GM18858 (cell line): ENCODE data around the gene BCAR3.
"Not testable (repeated sequence)": the region's sequence is repeated elsewhere in the genome, so short reads cannot be mapped to it uniquely, and the experiment has no call there.

Experiments
- ATAC-seq: cut with Tn5 transposase; IDR thresholded peaks from one replicate; pipeline ENCODE4 v1.9.1; 2021; ENCODE audit not compliant: unreplicated experiment

The BCAR3 gene

GRCh38 chr1:93554883-93555872 lies 126.5 kb downstream of the BCAR3 start:
- ATAC-seq, result no peak

- not testable (repeated sequence) for ATAC-seq
Observed at GRCh38 chr1:93553886-93554490, 127.6 kb downstream of the BCAR3 start.

- ATAC-seq, result no peak
Observed at GRCh38 chr1:93552741-93553455, 128.7 kb downstream of the BCAR3 start.

- ATAC-seq, result no peak
Observed at GRCh38 chr1:93549811-93550210, 131.8 kb downstream of the BCAR3 start.

- no peak for ATAC-seq
Observed at GRCh38 chr1:93549131-93549530, 132.5 kb downstream of the BCAR3 start.

GRCh38 chr1:93546162-93546863 lies 135.3 kb downstream of the BCAR3 start:
- no peak for ATAC-seq

- no peak for ATAC-seq
Observed at GRCh38 chr1:93542398-93542797, 139.2 kb downstream of the BCAR3 start.

- no peak for ATAC-seq
Observed at GRCh38 chr1:93541045-93541444, 140.6 kb downstream of the BCAR3 start.

GRCh38 chr1:93537924-93538323 lies 143.7 kb downstream of the BCAR3 start:
- ATAC-seq, result no peak

- ATAC-seq, result no peak
Observed at GRCh38 chr1:93537396-93537795, 144.2 kb downstream of the BCAR3 start.

GRCh38 chr1:93533677-93534076 lies 148.0 kb downstream of the BCAR3 start:
- no peak for ATAC-seq

- ATAC-seq, result no peak
Observed at GRCh38 chr1:93532780-93533378, 148.8 kb downstream of the BCAR3 start.

- ATAC-seq, result no peak
Observed at GRCh38 chr1:93531193-93531592, 150.4 kb downstream of the BCAR3 start.

GRCh38 chr1:93528412-93528811 lies 153.2 kb downstream of the BCAR3 start:
- no peak for ATAC-seq

GRCh38 chr1:93526431-93526830 lies 155.2 kb downstream of the BCAR3 start:
- ATAC-seq, result no peak

- no peak for ATAC-seq
Observed at GRCh38 chr1:93525431-93525830, 156.2 kb downstream of the BCAR3 start.

GRCh38 chr1:93522721-93523120 lies 158.9 kb downstream of the BCAR3 start:
- ATAC-seq, result no peak

GRCh38 chr1:93521618-93522017 lies 160.0 kb downstream of the BCAR3 start:
- ATAC-seq, result no peak

GRCh38 chr1:93519199-93519829 lies 162.3 kb downstream of the BCAR3 start:
- ATAC-seq, result no peak

GRCh38 chr1:93518516-93518915 lies 163.1 kb downstream of the BCAR3 start:
- no peak for ATAC-seq
